Hepatocyte (in vitro differentiated cells): ENCODE measurements around the gene LMF1. TPM values are rescaled to one million over a fixed set of nuclear protein-coding genes. Genes with fewer than 3 reads are reported as not detected.
A peak's percentile ranks its signal among the peaks of the same experiment; 100 is the strongest.

Experiments
- DNase-seq: peaks from one replicate; pipeline ENCODE4 v3.0.0-alpha.2; 2016; ENCODE audit warnings: low spot score
- H2AFZ ChIP-seq: fragments of 200-600 bp; sonication (generic); 2 replicates; pipeline ENCODE4 v1.6.0; 2016; ENCODE audit warnings: antibody characterized with exemption, mild to moderate bottlenecking
- H3K27ac ChIP-seq: fragments of 200-600 bp; sonication (generic); 2 replicates; pipeline ENCODE4 v1.5.1; 2016; ENCODE audit warnings: mild to moderate bottlenecking
- H3K27me3 ChIP-seq: fragments of 200-600 bp; sonication (generic); 2 replicates; pipeline ENCODE4 v1.6.1; 2016
- H3K36me3 ChIP-seq: fragments of 200-600 bp; sonication (generic); replicated peaks from 2 replicates; pipeline ENCODE4 v1.5.1; 2016; ENCODE audit warnings: low read depth; ENCODE audit not compliant: insufficient read depth
- H3K4me1 ChIP-seq: fragments of 200-600 bp; sonication (generic); 2 replicates; pipeline ENCODE4 v1.5.1; 2016; ENCODE audit warnings: mild to moderate bottlenecking, moderate library complexity; ENCODE audit not compliant: insufficient read depth
- H3K4me2 ChIP-seq: fragments of 200-600 bp; sonication (generic); 2 replicates; pipeline ENCODE4 v1.6.0; 2016
- H3K4me3 ChIP-seq: fragments of 200-600 bp; sonication (generic); 2 replicates; pipeline ENCODE4 v1.5.1; 2016; ENCODE audit warnings: mild to moderate bottlenecking
- H3K79me2 ChIP-seq: fragments of 200-600 bp; sonication (generic); 2 replicates; pipeline ENCODE4 v1.6.0; 2017; ENCODE audit warnings: mild to moderate bottlenecking
- H3K9me2 ChIP-seq: fragments of 200-600 bp; sonication (generic); replicated peaks from 2 replicates; pipeline ENCODE4 v1.6.0; 2017; ENCODE audit warnings: mild to moderate bottlenecking; ENCODE audit not compliant: insufficient read depth
- H3K9me3 ChIP-seq: fragments of 200-600 bp; sonication (generic); 2 replicates; pipeline ENCODE4 v1.5.1; 2016; ENCODE audit warnings: low read depth, mild to moderate bottlenecking
- H4K20me1 ChIP-seq: fragments of 200-600 bp; sonication (generic); 2 replicates; pipeline ENCODE4 v1.6.0; 2016; ENCODE audit warnings: mild to moderate bottlenecking; ENCODE audit not compliant: insufficient read depth, poor library complexity, severe bottlenecking
- EZH2 ChIP-seq: fragments of 200-600 bp; sonication (generic); IDR thresholded peaks from 2 replicates; pipeline ENCODE4 v1.6.1; 2016; ENCODE audit warnings: antibody characterized with exemption, mild to moderate bottlenecking, borderline replicate concordance
- EZH2phosphoT487 ChIP-seq: fragments of 200-600 bp; sonication (generic); IDR thresholded peaks from one replicate; pipeline ENCODE4 v1.6.1; 2018; ENCODE audit warnings: antibody characterized with exemption, mild to moderate bottlenecking, low read depth, moderate library complexity; ENCODE audit not compliant: unreplicated experiment, severe bottlenecking
- WGBS: methylation state at CpG from one replicate; pipeline ENCODE4 v1.1.6; 2016; ENCODE audit warnings: low lambda C conversion rate; ENCODE audit errors: missing lambda C conversion rate; 5-methylcytosine and 5-hydroxymethylcytosine counted together
- polyA plus RNA-seq: library from polyadenylated mRNA; unstranded; fragments of >200 nt; fragmentation: Nextera tagmentation; extraction: Ambion mirVana; gene quantifications from 2 replicates; pipeline ENCODE4 v1.2.1, GENCODE V29; 2016
- total RNA-seq: library from RNA; depleted of rRNA; stranded (reverse); fragments of >200 nt; gene quantifications from 2 replicates; pipeline ENCODE4 v1.2.3, GENCODE V29; 2014
- TF ChIP-seq, protein P1 (sequence below): fragments of 200-600 bp; sonication (generic); IDR thresholded peaks from 2 replicates; pipeline ENCODE4 v1.5.1; 2016; ENCODE audit warnings: antibody characterized with exemption, mild to moderate bottlenecking; ENCODE audit not compliant: poor library complexity

The LMF1 gene
- total and polyA plus RNA-seq, 2 experiments from 2014 or later, result 27.2 to 34.3 TPM

DNA sequence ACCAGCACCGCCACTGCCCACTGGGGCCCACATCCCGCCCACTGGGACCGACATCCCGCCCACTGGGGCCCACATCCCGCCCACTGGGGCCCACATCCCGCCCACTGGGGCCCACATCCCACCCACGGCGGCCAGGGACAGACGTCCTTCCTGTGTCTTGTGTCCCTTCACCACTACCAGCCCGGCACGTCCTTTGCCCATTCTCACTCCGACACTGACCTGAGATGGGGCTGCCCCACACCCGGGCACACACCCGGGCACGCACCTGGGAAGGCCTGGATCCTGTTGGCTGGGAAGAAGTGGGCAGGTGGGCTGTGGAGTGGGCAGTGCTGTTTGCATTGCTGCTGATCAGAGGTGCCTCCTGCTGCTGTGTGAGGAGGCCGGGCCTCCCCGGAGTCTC lies 141.9 kb downstream of the LMF1 start:
- 95% methylated on average over 11 of the region's 17 CpGs for WGBS
- DNase-seq, result no peak

DNA sequence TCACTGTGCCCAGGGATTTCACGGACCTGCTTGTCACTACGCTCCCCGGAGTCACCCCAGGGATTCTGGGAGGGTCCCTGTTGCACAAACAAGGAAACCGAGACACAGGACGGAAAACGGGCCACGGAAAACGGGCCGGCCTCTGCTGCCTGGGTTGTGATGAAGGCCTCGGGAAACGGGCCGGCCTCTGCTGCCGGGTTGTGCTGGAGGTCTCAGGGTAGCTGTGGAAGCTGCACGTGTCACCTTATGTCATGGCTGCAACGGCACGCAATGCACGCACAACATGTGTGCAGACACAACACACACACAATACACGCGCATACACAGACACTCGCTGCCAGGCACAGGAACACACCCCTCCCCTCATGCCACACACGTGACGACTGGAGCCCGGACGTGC lies 143.3 kb downstream of the LMF1 start:
- no peak for DNase-seq

More for the DNA sequence above, 141.9 kb downstream of the LMF1 start:
- Histone ChIP-seq H3K79me2 (no peaks in the 10 kb centered on the region), H3K9me3 (no peaks in the 10 kb centered on the region), H3K4me1 (peaks cover 7% of the 10 kb centered on the region), H3K36me3 (no peaks in the 10 kb centered on the region), H2AFZ (no peak overlapping the region), H3K27me3 (no peaks in the 10 kb centered on the region), H3K4me3 (no peak overlapping the region), H3K27ac (no peak overlapping the region), H3K4me2 (no peak overlapping the region), H4K20me1 (no peaks in the 10 kb centered on the region), H3K9me2 (no peaks in the 10 kb centered on the region)
- TF ChIP-seq, protein P1, sequence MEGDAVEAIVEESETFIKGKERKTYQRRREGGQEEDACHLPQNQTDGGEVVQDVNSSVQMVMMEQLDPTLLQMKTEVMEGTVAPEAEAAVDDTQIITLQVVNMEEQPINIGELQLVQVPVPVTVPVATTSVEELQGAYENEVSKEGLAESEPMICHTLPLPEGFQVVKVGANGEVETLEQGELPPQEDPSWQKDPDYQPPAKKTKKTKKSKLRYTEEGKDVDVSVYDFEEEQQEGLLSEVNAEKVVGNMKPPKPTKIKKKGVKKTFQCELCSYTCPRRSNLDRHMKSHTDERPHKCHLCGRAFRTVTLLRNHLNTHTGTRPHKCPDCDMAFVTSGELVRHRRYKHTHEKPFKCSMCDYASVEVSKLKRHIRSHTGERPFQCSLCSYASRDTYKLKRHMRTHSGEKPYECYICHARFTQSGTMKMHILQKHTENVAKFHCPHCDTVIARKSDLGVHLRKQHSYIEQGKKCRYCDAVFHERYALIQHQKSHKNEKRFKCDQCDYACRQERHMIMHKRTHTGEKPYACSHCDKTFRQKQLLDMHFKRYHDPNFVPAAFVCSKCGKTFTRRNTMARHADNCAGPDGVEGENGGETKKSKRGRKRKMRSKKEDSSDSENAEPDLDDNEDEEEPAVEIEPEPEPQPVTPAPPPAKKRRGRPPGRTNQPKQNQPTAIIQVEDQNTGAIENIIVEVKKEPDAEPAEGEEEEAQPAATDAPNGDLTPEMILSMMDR, result no peak
- TF ChIP-seq EZH2phosphoT487 (no peak), EZH2 (no peak)

GRCh38 chr16:825341-826061 lies 145.3 kb downstream of the LMF1 start:
- 50% methylated on average over 30 of the region's 36 CpGs for WGBS
- peak overlapping the region; percentile 67 for H3K27ac ChIP-seq
- H3K4me1 ChIP-seq, result peaks cover 7% of the 10 kb centered on the region
- H3K79me2 ChIP-seq, result no peaks in the 10 kb centered on the region
- H3K4me3 ChIP-seq, result no peak overlapping the region
- H4K20me1 ChIP-seq, result no peaks in the 10 kb centered on the region
- no peaks in the 10 kb centered on the region for H3K9me3 ChIP-seq
- no peaks in the 10 kb centered on the region for H3K27me3 ChIP-seq
- H2AFZ ChIP-seq, result no peak overlapping the region
- no peaks in the 10 kb centered on the region for H3K9me2 ChIP-seq
- H3K4me2 ChIP-seq, result peak overlapping the region; percentile 62
- peak; percentile 58 for DNase-seq
- no peaks in the 10 kb centered on the region for H3K36me3 ChIP-seq
- no peak for TF ChIP-seq EZH2phosphoT487
- TF ChIP-seq, protein P1, result no peak
- no peak for TF ChIP-seq EZH2

More for the DNA sequence above, 143.3 kb downstream of the LMF1 start:
- peaks cover 7% of the 10 kb centered on the region for H3K4me1 ChIP-seq
- no peak overlapping the region for H3K27ac ChIP-seq
- no peak overlapping the region for H3K4me3 ChIP-seq
- no peaks in the 10 kb centered on the region for H3K27me3 ChIP-seq
- H3K4me2 ChIP-seq, result no peak overlapping the region
- no peaks in the 10 kb centered on the region for H3K9me2 ChIP-seq
- no peak overlapping the region for H2AFZ ChIP-seq
- no peaks in the 10 kb centered on the region for H3K79me2 ChIP-seq
- H3K9me3 ChIP-seq, result no peaks in the 10 kb centered on the region
- no peaks in the 10 kb centered on the region for H4K20me1 ChIP-seq
- TF ChIP-seq EZH2 (no peak), EZH2phosphoT487 (no peak)
- TF ChIP-seq, protein P1, result no peak
- no peaks in the 10 kb centered on the region for H3K36me3 ChIP-seq
- whole genome bisulfite sequencing, result 95% methylated on average over 22 of the region's 24 CpGs
